ENCODE results near the gene KLRC2. TPM values are rescaled to one million over a fixed set of nuclear protein-coding genes. Genes with fewer than 3 reads are reported as not detected.
"Not testable (repeated sequence)": the region's sequence is repeated elsewhere in the genome, so short reads cannot be mapped to it uniquely, and the experiment has no call there.

The KLRC2 gene
- total RNA-seq, 1 donor from 2014 or later = 1.2 TPM

DNA sequence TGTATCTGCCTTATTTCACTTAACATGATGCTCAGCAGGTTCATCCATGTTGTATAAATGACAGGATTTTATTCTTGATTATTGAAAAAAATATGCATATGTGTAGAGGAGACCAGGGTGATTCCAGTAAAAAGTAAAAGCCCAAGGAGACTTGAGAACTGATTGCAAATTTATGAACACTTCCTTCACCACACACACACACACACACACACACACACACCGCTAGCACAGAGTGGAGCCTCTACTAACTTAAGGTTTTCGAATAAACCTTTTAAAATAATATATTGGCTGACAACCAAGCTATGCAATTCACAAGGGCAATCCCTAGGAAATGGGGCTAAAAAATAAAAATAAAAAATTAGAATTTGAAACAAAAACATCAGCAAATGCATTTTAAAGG is 37.6 kb downstream of the KLRC2 start:
- Mint-ChIP-seq H3K36me3 (ENCODE audit: low read depth, unreplicated experiment) (no peaks in the 10 kb centered on the region), H3K27me3 (ENCODE audit: low read depth, unreplicated experiment) (no peaks in the 10 kb centered on the region), H3K4me1 (ENCODE audit: low read depth, unreplicated experiment) (peaks cover 6% of the 10 kb centered on the region), H3K27ac (ENCODE audit: unreplicated experiment) (no peak overlapping the region), H3K4me3 (ENCODE audit: unreplicated experiment) (no peak overlapping the region), H3K9me3 (ENCODE audit: unreplicated experiment) (no peaks in the 10 kb centered on the region)
- Histone ChIP-seq H3K4me3 (ENCODE audit: insufficient read depth, low read depth, low read length) (no peak overlapping the region), H3K4me1 (ENCODE audit: insufficient read depth, low read length) (no peaks in the 10 kb centered on the region), H3K4me2 (ENCODE audit: low read length) (no peak overlapping the region), H3K9ac (ENCODE audit: low read length) (no peak overlapping the region), H3K27me3 (ENCODE audit: insufficient read depth, low read length) (no peaks in the 10 kb centered on the region), H4K20me1 (ENCODE audit: insufficient read depth, low read length) (no peaks in the 10 kb centered on the region), H3K79me2 (ENCODE audit: insufficient read depth, low read length) (no peaks in the 10 kb centered on the region), H3K9me3 (ENCODE audit: insufficient read depth, low read depth, low read length) (no peaks in the 10 kb centered on the region), H3K27ac (ENCODE audit: low read depth, low read length) (no peak overlapping the region), H2AFZ (ENCODE audit: low read depth, low read length) (no peak overlapping the region), H3K36me3 (ENCODE audit: insufficient read depth, low read length) (no peaks in the 10 kb centered on the region)
- FAIRE-seq = no peak
- no peak for DNase-seq (ENCODE audit: low read depth)
- no peak for TF ChIP-seq EZH2 (IDR thresholded peaks at IDR 0.05; ENCODE audit: insufficient read depth, low read length)
- TF ChIP-seq, protein P1, sequence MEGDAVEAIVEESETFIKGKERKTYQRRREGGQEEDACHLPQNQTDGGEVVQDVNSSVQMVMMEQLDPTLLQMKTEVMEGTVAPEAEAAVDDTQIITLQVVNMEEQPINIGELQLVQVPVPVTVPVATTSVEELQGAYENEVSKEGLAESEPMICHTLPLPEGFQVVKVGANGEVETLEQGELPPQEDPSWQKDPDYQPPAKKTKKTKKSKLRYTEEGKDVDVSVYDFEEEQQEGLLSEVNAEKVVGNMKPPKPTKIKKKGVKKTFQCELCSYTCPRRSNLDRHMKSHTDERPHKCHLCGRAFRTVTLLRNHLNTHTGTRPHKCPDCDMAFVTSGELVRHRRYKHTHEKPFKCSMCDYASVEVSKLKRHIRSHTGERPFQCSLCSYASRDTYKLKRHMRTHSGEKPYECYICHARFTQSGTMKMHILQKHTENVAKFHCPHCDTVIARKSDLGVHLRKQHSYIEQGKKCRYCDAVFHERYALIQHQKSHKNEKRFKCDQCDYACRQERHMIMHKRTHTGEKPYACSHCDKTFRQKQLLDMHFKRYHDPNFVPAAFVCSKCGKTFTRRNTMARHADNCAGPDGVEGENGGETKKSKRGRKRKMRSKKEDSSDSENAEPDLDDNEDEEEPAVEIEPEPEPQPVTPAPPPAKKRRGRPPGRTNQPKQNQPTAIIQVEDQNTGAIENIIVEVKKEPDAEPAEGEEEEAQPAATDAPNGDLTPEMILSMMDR (IDR thresholded peaks at IDR 0.05; ENCODE audit: insufficient read depth, low read depth, low read length) = no peak

DNA sequence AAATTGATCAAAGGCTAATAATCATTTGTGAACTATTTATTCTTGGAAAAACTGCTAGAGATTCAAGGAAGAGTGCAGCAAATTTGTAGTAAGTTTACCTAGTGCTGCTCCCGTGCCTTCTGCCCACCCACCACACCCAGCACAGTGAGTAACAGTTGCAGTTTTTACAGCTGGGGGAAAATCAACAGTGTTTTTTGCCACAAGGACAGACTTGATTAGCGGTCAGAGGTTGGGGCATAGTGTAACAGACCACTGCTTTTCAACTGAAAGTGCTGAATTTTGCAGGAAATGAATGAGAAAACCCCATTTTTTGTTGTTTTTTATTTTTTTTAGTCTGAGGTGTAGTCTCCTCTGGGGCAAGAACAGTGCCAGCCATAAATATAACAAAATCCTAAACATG is 38.5 kb downstream of the KLRC2 start:
- TF ChIP-seq, protein P1 (IDR thresholded peaks at IDR 0.05; ENCODE audit: insufficient read depth, low read depth, low read length) = no peak
- TF ChIP-seq EZH2 (IDR thresholded peaks at IDR 0.05; ENCODE audit: insufficient read depth, low read length) = no peak

DNA sequence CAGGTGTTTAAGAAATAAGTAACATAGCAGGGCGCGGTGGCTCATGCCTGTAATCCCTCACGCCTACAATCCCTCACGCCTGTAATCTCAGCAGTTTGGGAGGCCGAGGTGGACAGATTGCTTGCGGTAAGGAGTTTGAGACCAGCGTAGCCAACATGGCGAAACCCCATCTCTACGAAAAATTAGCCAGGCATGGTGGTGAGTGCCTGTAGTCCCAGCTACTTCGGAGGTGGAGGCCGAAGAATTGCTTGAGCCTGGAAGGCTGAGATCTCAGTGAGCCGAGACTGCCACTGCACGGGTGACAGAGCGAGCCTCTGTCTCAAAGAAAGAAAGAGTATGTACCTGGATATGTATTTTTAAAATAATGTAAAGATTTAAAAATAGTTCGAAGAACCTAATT is 39.6 kb downstream of the KLRC2 start:
- peaks cover 17% of the 10 kb centered on the region for H3K4me1 Mint-ChIP-seq (ENCODE audit: low read depth, unreplicated experiment)

More for the DNA sequence above, 38.5 kb downstream of the KLRC2 start:
- no peaks in the 10 kb centered on the region for H3K27me3 ChIP-seq (ENCODE audit: insufficient read depth, low read length)
- peaks cover under 1% of the 10 kb centered on the region for H3K4me1 ChIP-seq (ENCODE audit: insufficient read depth, low read length)
- no peaks in the 10 kb centered on the region for H3K79me2 ChIP-seq (ENCODE audit: insufficient read depth, low read length)
- no peaks in the 10 kb centered on the region for H3K9me3 Mint-ChIP-seq (ENCODE audit: unreplicated experiment)
- H3K4me3 ChIP-seq (ENCODE audit: insufficient read depth, low read depth, low read length) = no peak overlapping the region
- DNase-seq (ENCODE audit: low read depth) (no peak), FAIRE-seq (no peak)
- no peak overlapping the region for H3K4me2 ChIP-seq (ENCODE audit: low read length)
- H3K27ac ChIP-seq (ENCODE audit: low read depth, low read length) = no peak overlapping the region
- no peak overlapping the region for H2AFZ ChIP-seq (ENCODE audit: low read depth, low read length)
- no peaks in the 10 kb centered on the region for H3K36me3 ChIP-seq (ENCODE audit: insufficient read depth, low read length)
- no peak overlapping the region for H3K4me3 Mint-ChIP-seq (ENCODE audit: unreplicated experiment)
- no peaks in the 10 kb centered on the region for H3K9me3 ChIP-seq (ENCODE audit: insufficient read depth, low read depth, low read length)
- H3K9ac ChIP-seq (ENCODE audit: low read length) = no peak overlapping the region
- H3K36me3 Mint-ChIP-seq (ENCODE audit: low read depth, unreplicated experiment) = no peaks in the 10 kb centered on the region
- H3K27ac Mint-ChIP-seq (ENCODE audit: unreplicated experiment) = no peak overlapping the region
- H3K4me1 Mint-ChIP-seq (ENCODE audit: low read depth, unreplicated experiment) = peaks cover 10% of the 10 kb centered on the region
- no peaks in the 10 kb centered on the region for H3K27me3 Mint-ChIP-seq (ENCODE audit: low read depth, unreplicated experiment)
- H4K20me1 ChIP-seq (ENCODE audit: insufficient read depth, low read length) = no peaks in the 10 kb centered on the region

More for the DNA sequence above, 39.6 kb downstream of the KLRC2 start:
- not testable (repeated sequence) for DNase-seq (ENCODE audit: low read depth); H2AFZ ChIP-seq (ENCODE audit: low read depth, low read length); H3K4me2 ChIP-seq (ENCODE audit: low read length); H3K9me3 Mint-ChIP-seq (ENCODE audit: unreplicated experiment); H3K36me3 ChIP-seq (ENCODE audit: insufficient read depth, low read length); H3K27ac ChIP-seq (ENCODE audit: low read depth, low read length); H3K4me3 Mint-ChIP-seq (ENCODE audit: unreplicated experiment); H3K79me2 ChIP-seq (ENCODE audit: insufficient read depth, low read length); H3K27me3 ChIP-seq (ENCODE audit: insufficient read depth, low read length); FAIRE-seq; H3K36me3 Mint-ChIP-seq (ENCODE audit: low read depth, unreplicated experiment); H3K9me3 ChIP-seq (ENCODE audit: insufficient read depth, low read depth, low read length); H3K27me3 Mint-ChIP-seq (ENCODE audit: low read depth, unreplicated experiment); H3K4me3 ChIP-seq (ENCODE audit: insufficient read depth, low read depth, low read length); H4K20me1 ChIP-seq (ENCODE audit: insufficient read depth, low read length); H3K4me1 ChIP-seq (ENCODE audit: insufficient read depth, low read length); H3K27ac Mint-ChIP-seq (ENCODE audit: unreplicated experiment); H3K9ac ChIP-seq (ENCODE audit: low read length)

All from astrocyte (in vitro differentiated cells and primary cell).